GM18867 (cell line): ENCODE data around the gene AFM.
"Not testable (repeated sequence)": the region's sequence is repeated elsewhere in the genome, so short reads cannot be mapped to it uniquely, and the experiment has no call there.

Experiments
- ATAC-seq: cut with Tn5 transposase; IDR thresholded peaks from one replicate; pipeline ENCODE4 v1.9.1; 2021; ENCODE audit warnings: mild to moderate bottlenecking, moderate library complexity; ENCODE audit not compliant: unreplicated experiment

The AFM gene

GRCh38 chr4:73501664-73502265 is 20.2 kb downstream of the AFM start:
- ATAC-seq = no peak

GRCh38 chr4:73505567-73505966 is 24.0 kb downstream of the AFM start:
- ATAC-seq = peak; percentile 62

- no peak for ATAC-seq
Observed at GRCh38 chr4:73507541-73507940, 26.0 kb downstream of the AFM start.

GRCh38 chr4:73508651-73509050 is 27.1 kb downstream of the AFM start:
- ATAC-seq = no peak

- no peak for ATAC-seq
Observed at GRCh38 chr4:73518340-73518739, 36.8 kb downstream of the AFM start.

GRCh38 chr4:73520821-73521220 is 39.3 kb downstream of the AFM start:
- ATAC-seq = no peak

- no peak for ATAC-seq
Observed at GRCh38 chr4:73523126-73523525, 41.6 kb downstream of the AFM start.

GRCh38 chr4:73525611-73526010 is 44.1 kb downstream of the AFM start:
- no peak for ATAC-seq

GRCh38 chr4:73527196-73527595 is 45.7 kb downstream of the AFM start:
- peak; percentile 78 for ATAC-seq

- no peak for ATAC-seq
Observed at GRCh38 chr4:73528171-73528570, 46.6 kb downstream of the AFM start.

GRCh38 chr4:73533515-73534422 is 52.2 kb downstream of the AFM start:
- ATAC-seq = no peak

- no peak for ATAC-seq
Observed at GRCh38 chr4:73538162-73538561, 56.6 kb downstream of the AFM start.

GRCh38 chr4:73539386-73539785 is 57.8 kb downstream of the AFM start:
- no peak for ATAC-seq

- no peak for ATAC-seq
Observed at GRCh38 chr4:73540826-73541225, 59.3 kb downstream of the AFM start.

GRCh38 chr4:73541251-73541650 is 59.7 kb downstream of the AFM start:
- ATAC-seq = no peak

- no peak for ATAC-seq
Observed at GRCh38 chr4:73544620-73545019, 63.1 kb downstream of the AFM start.

- not testable (repeated sequence) for ATAC-seq
Observed at GRCh38 chr4:73550865-73551264, 69.3 kb downstream of the AFM start.
